ENCODE results near the gene PARVB.

GRCh38 chr22:44130076-44130711 is 106.1 kb downstream of the PARVB start:
- TF ChIP-seq CTCF (IDR thresholded peaks at IDR 0.05 in 4 of 5, conservative IDR thresholded peaks at IDR 0.05 in 1 of 5) (no peak), POLR2A (IDR thresholded peaks at IDR 0.05) (no peak)

Measured in gastrocnemius medialis (tissue), 4 donors.